Germinal center (tissue), 1 donor: ENCODE measurements around the gene THYN1.

Experiments
- DNase-seq: peaks from one replicate; pipeline ENCODE4 v3.0.0; 2012; ENCODE audit warnings: mixed read lengths, low spot score

THYN1 gene

GRCh38 chr11:134223121-134223520, 30.0 kb downstream of the THYN1 start:
- no peak for DNase-seq

GRCh38 chr11:134216816-134217215, 36.3 kb downstream of the THYN1 start:
- no peak for DNase-seq

- no peak for DNase-seq
These were observed 37.3 kb downstream of the THYN1 start for GRCh38 chr11:134215836-134216235.

GRCh38 chr11:134207538-134208239, 45.5 kb downstream of the THYN1 start:
- DNase-seq, result no peak

- DNase-seq, result no peak
These were observed 47.0 kb downstream of the THYN1 start for GRCh38 chr11:134206185-134206584.

GRCh38 chr11:134205729-134206128, 47.4 kb downstream of the THYN1 start:
- DNase-seq, result no peak

- DNase-seq, result no peak
These were observed 50.5 kb downstream of the THYN1 start for GRCh38 chr11:134202661-134203060.

- no peak for DNase-seq
These were observed 52.5 kb downstream of the THYN1 start for GRCh38 chr11:134200688-134201087.

GRCh38 chr11:134199531-134199930, 53.6 kb downstream of the THYN1 start:
- no peak for DNase-seq
